ENCODE measurements around the gene OPN3.

DNA sequence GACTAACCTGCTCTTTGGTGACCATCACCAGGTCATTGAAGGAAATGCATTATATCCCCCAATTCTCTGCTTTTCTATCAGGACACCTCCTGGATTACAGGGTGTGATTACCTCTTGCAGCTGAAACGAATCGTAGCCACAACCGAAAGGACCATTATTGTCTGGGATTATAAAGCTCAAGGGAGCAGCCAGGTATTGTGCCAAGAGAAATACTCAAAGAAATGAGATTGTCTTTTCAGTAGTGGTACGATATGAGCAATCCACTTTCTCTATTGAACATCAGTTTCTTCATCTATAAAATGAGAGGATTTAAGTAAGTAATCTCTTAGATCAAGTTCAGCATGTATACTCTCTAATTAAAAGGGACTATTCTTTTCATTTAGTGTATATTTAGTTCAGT is 39.2 kb upstream of the OPN3 start:
- TF ChIP-seq POLR2A (IDR thresholded peaks at IDR 0.05; ENCODE audit: low read depth, low read length) = no peak
- TF ChIP-seq, protein P1, sequence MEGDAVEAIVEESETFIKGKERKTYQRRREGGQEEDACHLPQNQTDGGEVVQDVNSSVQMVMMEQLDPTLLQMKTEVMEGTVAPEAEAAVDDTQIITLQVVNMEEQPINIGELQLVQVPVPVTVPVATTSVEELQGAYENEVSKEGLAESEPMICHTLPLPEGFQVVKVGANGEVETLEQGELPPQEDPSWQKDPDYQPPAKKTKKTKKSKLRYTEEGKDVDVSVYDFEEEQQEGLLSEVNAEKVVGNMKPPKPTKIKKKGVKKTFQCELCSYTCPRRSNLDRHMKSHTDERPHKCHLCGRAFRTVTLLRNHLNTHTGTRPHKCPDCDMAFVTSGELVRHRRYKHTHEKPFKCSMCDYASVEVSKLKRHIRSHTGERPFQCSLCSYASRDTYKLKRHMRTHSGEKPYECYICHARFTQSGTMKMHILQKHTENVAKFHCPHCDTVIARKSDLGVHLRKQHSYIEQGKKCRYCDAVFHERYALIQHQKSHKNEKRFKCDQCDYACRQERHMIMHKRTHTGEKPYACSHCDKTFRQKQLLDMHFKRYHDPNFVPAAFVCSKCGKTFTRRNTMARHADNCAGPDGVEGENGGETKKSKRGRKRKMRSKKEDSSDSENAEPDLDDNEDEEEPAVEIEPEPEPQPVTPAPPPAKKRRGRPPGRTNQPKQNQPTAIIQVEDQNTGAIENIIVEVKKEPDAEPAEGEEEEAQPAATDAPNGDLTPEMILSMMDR (conservative IDR thresholded peaks at IDR 0.05; ENCODE audit: low read depth, low read length) = no peak
- no peak for TF ChIP-seq RAD21 (IDR thresholded peaks at IDR 0.05; ENCODE audit: low read length)
- TF ChIP-seq MAFK (IDR thresholded peaks at IDR 0.05; ENCODE audit: low read depth, low read length) = no peak
- TF ChIP-seq RCOR1 (IDR thresholded peaks at IDR 0.05; ENCODE audit: insufficient replicate concordance, low read length) = no peak
- TF ChIP-seq RFX5 (IDR thresholded peaks at IDR 0.05; ENCODE audit: low read depth, low read length) = no peak
- no peak for TF ChIP-seq SMC3 (IDR thresholded peaks at IDR 0.05; ENCODE audit: low read depth, low read length)
- TF ChIP-seq, protein P2, sequence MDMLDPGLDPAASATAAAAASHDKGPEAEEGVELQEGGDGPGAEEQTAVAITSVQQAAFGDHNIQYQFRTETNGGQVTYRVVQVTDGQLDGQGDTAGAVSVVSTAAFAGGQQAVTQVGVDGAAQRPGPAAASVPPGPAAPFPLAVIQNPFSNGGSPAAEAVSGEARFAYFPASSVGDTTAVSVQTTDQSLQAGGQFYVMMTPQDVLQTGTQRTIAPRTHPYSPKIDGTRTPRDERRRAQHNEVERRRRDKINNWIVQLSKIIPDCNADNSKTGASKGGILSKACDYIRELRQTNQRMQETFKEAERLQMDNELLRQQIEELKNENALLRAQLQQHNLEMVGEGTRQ (IDR thresholded peaks at IDR 0.05; ENCODE audit: low read depth, low read length) = no peak
- TF ChIP-seq MXI1 (IDR thresholded peaks at IDR 0.05; ENCODE audit: borderline replicate concordance, low read depth, low read length) = no peak
- TF ChIP-seq CEBPB (IDR thresholded peaks at IDR 0.05; ENCODE audit: low read depth, low read length) = no peak
- TF ChIP-seq FOS (IDR thresholded peaks at IDR 0.05; ENCODE audit: low read depth, low read length) = no peak
- no peak for TF ChIP-seq MAZ (IDR thresholded peaks at IDR 0.05; ENCODE audit: borderline replicate concordance, low read depth, low read length)

All from IMR-90 (cell line).